OCI-LY3 (cell line): ENCODE data around the gene COL4A1.

Experiments
- EZH2phosphoT487 ChIP-seq: fragments of 200-600 bp; shearing (Covaris generic); IDR thresholded peaks from 2 replicates; pipeline ENCODE4 v1.6.1; 2018; ENCODE audit warnings: antibody characterized with exemption, mixed run types, low read depth
- TF ChIP-seq, protein P1 (sequence below): fragments of 200-600, 300-600 bp; sonication (generic); IDR thresholded peaks from 2 replicates; pipeline ENCODE4 v1.5.1; 2014; ENCODE audit warnings: antibody characterized with exemption, low read length, low read depth

DNA sequence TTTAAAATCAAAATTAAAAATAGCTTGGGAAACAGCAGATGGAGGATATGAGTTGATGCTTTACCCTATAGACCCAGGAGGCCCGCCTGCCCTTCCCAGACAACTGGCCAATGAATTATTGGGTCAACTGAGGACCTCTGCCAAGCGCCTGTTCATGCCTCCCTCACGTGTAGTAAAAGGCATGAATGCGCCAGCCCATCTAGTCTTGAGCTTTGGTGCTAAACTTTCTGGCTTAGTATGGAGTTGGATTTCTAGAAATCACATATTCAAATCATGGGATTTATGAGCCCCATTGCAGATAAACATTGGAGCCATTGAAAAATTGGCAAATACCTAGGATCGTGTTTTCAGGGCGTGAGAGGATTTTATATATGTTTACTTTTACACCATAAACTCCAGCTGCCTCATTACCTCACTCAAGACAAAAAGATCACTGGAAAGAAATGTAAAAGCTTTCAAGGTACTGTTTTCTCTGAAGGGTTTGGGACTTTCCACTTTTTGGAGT lies 47.2 kb upstream of the COL4A1 start:
- TF ChIP-seq, protein P1, sequence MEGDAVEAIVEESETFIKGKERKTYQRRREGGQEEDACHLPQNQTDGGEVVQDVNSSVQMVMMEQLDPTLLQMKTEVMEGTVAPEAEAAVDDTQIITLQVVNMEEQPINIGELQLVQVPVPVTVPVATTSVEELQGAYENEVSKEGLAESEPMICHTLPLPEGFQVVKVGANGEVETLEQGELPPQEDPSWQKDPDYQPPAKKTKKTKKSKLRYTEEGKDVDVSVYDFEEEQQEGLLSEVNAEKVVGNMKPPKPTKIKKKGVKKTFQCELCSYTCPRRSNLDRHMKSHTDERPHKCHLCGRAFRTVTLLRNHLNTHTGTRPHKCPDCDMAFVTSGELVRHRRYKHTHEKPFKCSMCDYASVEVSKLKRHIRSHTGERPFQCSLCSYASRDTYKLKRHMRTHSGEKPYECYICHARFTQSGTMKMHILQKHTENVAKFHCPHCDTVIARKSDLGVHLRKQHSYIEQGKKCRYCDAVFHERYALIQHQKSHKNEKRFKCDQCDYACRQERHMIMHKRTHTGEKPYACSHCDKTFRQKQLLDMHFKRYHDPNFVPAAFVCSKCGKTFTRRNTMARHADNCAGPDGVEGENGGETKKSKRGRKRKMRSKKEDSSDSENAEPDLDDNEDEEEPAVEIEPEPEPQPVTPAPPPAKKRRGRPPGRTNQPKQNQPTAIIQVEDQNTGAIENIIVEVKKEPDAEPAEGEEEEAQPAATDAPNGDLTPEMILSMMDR, result no peak
- no peak for TF ChIP-seq EZH2phosphoT487
